Hepatocyte (in vitro differentiated cells): ENCODE data around the gene PAWR. TPM values are rescaled to one million over a fixed set of nuclear protein-coding genes. Genes with fewer than 3 reads are reported as not detected.
"Not testable (repeated sequence)": the region's sequence is repeated elsewhere in the genome, so short reads cannot be mapped to it uniquely, and the experiment has no call there.

Experiments
- DNase-seq: peaks from one replicate; pipeline ENCODE4 v3.0.0-alpha.2; 2016; ENCODE audit warnings: low spot score
- H2AFZ ChIP-seq: fragments of 200-600 bp; sonication (generic); 2 replicates; pipeline ENCODE4 v1.6.0; 2016; ENCODE audit warnings: antibody characterized with exemption, mild to moderate bottlenecking
- H3K27ac ChIP-seq: fragments of 200-600 bp; sonication (generic); 2 replicates; pipeline ENCODE4 v1.5.1; 2016; ENCODE audit warnings: mild to moderate bottlenecking
- H3K27me3 ChIP-seq: fragments of 200-600 bp; sonication (generic); 2 replicates; pipeline ENCODE4 v1.6.1; 2016
- H3K36me3 ChIP-seq: fragments of 200-600 bp; sonication (generic); replicated peaks from 2 replicates; pipeline ENCODE4 v1.5.1; 2016; ENCODE audit warnings: low read depth; ENCODE audit not compliant: insufficient read depth
- H3K4me1 ChIP-seq: fragments of 200-600 bp; sonication (generic); 2 replicates; pipeline ENCODE4 v1.5.1; 2016; ENCODE audit warnings: mild to moderate bottlenecking, moderate library complexity; ENCODE audit not compliant: insufficient read depth
- H3K4me2 ChIP-seq: fragments of 200-600 bp; sonication (generic); 2 replicates; pipeline ENCODE4 v1.6.0; 2016
- H3K4me3 ChIP-seq: fragments of 200-600 bp; sonication (generic); 2 replicates; pipeline ENCODE4 v1.5.1; 2016; ENCODE audit warnings: mild to moderate bottlenecking
- H3K79me2 ChIP-seq: fragments of 200-600 bp; sonication (generic); 2 replicates; pipeline ENCODE4 v1.6.0; 2017; ENCODE audit warnings: mild to moderate bottlenecking
- H3K9me2 ChIP-seq: fragments of 200-600 bp; sonication (generic); replicated peaks from 2 replicates; pipeline ENCODE4 v1.6.0; 2017; ENCODE audit warnings: mild to moderate bottlenecking; ENCODE audit not compliant: insufficient read depth
- H3K9me3 ChIP-seq: fragments of 200-600 bp; sonication (generic); 2 replicates; pipeline ENCODE4 v1.5.1; 2016; ENCODE audit warnings: low read depth, mild to moderate bottlenecking
- H4K20me1 ChIP-seq: fragments of 200-600 bp; sonication (generic); 2 replicates; pipeline ENCODE4 v1.6.0; 2016; ENCODE audit warnings: mild to moderate bottlenecking; ENCODE audit not compliant: insufficient read depth, poor library complexity, severe bottlenecking
- EZH2 ChIP-seq: fragments of 200-600 bp; sonication (generic); IDR thresholded peaks from 2 replicates; pipeline ENCODE4 v1.6.1; 2016; ENCODE audit warnings: antibody characterized with exemption, mild to moderate bottlenecking, borderline replicate concordance
- EZH2phosphoT487 ChIP-seq: fragments of 200-600 bp; sonication (generic); IDR thresholded peaks from one replicate; pipeline ENCODE4 v1.6.1; 2018; ENCODE audit warnings: antibody characterized with exemption, mild to moderate bottlenecking, low read depth, moderate library complexity; ENCODE audit not compliant: unreplicated experiment, severe bottlenecking
- WGBS: methylation state at CpG from one replicate; pipeline ENCODE4 v1.1.6; 2016; ENCODE audit warnings: low lambda C conversion rate; ENCODE audit errors: missing lambda C conversion rate; 5-methylcytosine and 5-hydroxymethylcytosine counted together
- polyA plus RNA-seq: library from polyadenylated mRNA; unstranded; fragments of >200 nt; fragmentation: Nextera tagmentation; extraction: Ambion mirVana; gene quantifications from 2 replicates; pipeline ENCODE4 v1.2.1, GENCODE V29; 2016
- total RNA-seq: library from RNA; depleted of rRNA; stranded (reverse); fragments of >200 nt; gene quantifications from 2 replicates; pipeline ENCODE4 v1.2.3, GENCODE V29; 2014
- TF ChIP-seq, protein P1 (sequence below): fragments of 200-600 bp; sonication (generic); IDR thresholded peaks from 2 replicates; pipeline ENCODE4 v1.5.1; 2016; ENCODE audit warnings: antibody characterized with exemption, mild to moderate bottlenecking; ENCODE audit not compliant: poor library complexity

The PAWR gene
- total and polyA plus RNA-seq, 2 experiments from 2014 or later, result 40.5 to 54.9 TPM

DNA sequence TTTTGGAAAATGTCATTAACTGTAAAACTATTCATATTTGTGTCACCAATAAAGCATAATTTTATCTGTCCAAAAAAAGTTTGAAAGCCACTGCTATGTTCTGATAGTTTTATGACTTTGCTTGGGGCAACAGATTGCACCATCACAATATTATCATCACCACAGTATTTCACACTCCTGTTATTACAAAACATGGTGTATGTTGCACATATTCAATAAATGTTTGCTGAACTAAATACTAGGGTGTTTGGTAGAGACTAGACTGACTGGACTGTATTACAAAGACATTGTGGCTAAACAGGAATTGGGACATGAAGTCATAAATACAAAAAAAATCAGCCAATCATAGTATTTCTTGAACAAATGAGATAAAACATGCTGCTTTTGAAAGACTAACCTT, 55.1 kb downstream of the PAWR start:
- no peak overlapping the region for H3K4me3 ChIP-seq
- H3K27me3 ChIP-seq, result no peaks in the 10 kb centered on the region
- no peak for DNase-seq
- H3K9me3 ChIP-seq, result no peaks in the 10 kb centered on the region
- no peaks in the 10 kb centered on the region for H3K4me1 ChIP-seq
- no peak overlapping the region for H2AFZ ChIP-seq
- H3K27ac ChIP-seq, result no peak overlapping the region
- H4K20me1 ChIP-seq, result no peaks in the 10 kb centered on the region
- no peaks in the 10 kb centered on the region for H3K36me3 ChIP-seq
- peaks cover 40% of the 10 kb centered on the region for H3K79me2 ChIP-seq
- TF ChIP-seq EZH2 (no peak), EZH2phosphoT487 (no peak)
- TF ChIP-seq, protein P1, sequence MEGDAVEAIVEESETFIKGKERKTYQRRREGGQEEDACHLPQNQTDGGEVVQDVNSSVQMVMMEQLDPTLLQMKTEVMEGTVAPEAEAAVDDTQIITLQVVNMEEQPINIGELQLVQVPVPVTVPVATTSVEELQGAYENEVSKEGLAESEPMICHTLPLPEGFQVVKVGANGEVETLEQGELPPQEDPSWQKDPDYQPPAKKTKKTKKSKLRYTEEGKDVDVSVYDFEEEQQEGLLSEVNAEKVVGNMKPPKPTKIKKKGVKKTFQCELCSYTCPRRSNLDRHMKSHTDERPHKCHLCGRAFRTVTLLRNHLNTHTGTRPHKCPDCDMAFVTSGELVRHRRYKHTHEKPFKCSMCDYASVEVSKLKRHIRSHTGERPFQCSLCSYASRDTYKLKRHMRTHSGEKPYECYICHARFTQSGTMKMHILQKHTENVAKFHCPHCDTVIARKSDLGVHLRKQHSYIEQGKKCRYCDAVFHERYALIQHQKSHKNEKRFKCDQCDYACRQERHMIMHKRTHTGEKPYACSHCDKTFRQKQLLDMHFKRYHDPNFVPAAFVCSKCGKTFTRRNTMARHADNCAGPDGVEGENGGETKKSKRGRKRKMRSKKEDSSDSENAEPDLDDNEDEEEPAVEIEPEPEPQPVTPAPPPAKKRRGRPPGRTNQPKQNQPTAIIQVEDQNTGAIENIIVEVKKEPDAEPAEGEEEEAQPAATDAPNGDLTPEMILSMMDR, result no peak
- H3K9me2 ChIP-seq, result no peaks in the 10 kb centered on the region
- H3K4me2 ChIP-seq, result no peak overlapping the region

DNA sequence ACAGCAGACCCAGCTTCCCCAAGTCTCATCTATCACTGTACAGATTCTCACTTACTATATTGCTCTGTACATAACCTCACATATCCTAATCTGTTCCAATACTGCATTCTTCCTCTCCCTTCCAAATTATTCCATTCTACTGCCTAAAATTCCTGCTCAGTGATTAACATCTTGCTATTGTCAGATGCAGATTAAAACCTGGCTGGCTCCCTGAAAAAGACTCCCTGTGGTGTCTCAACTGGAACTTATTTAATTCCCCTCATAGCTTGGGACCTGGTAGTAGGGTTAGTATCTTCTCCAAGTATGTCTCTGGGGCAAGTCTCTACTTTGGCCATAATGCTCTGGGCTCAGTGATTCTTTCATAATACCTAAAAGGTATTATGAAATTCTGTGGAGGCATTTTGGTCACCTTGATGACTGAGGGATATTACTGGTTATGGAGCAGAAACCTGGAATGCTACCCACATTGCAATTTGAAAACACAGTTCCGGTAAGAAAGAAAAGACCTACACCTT, 55.8 kb downstream of the PAWR start:
- H3K27ac ChIP-seq, result no peak overlapping the region
- TF ChIP-seq EZH2 (no peak), EZH2phosphoT487 (no peak)
- TF ChIP-seq, protein P1, result no peak

DNA sequence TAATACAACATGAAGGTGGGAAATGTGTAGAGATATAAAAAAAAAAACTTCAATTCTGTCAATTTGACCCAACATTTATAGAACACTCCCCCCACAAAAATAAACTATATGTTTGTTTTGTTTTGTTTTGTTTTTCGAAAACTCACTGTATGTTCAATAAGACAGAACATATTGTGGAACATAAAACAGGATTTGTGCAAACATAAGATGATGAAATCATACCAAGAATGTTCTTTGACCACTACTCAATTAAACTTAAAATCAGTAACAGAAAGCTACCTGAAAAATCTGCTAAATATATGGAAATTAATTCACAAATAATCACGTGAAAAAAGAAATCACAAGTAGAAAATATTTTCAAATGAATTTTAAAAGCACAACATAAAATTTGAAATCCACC, 61.2 kb downstream of the PAWR start:
- Histone ChIP-seq H2AFZ (no peak overlapping the region), H3K9me3 (no peaks in the 10 kb centered on the region), H3K4me2 (no peak overlapping the region), H4K20me1 (no peaks in the 10 kb centered on the region), H3K27ac (no peak overlapping the region), H3K4me1 (no peaks in the 10 kb centered on the region), H3K27me3 (no peaks in the 10 kb centered on the region), H3K36me3 (no peaks in the 10 kb centered on the region), H3K4me3 (no peak overlapping the region), H3K79me2 (peaks cover 51% of the 10 kb centered on the region), H3K9me2 (no peaks in the 10 kb centered on the region)
- no peak for DNase-seq
- TF ChIP-seq EZH2phosphoT487, result no peak
- TF ChIP-seq EZH2, result no peak
- TF ChIP-seq, protein P1, result no peak
- 93% methylated on average over 2 of the region's 2 CpGs for WGBS

More for the DNA sequence above, 55.8 kb downstream of the PAWR start:
- no peak overlapping the region for H3K4me3 ChIP-seq
- no peak overlapping the region for H2AFZ ChIP-seq
- WGBS, result 94% methylated on average over 1 of the region's 1 CpG
- no peaks in the 10 kb centered on the region for H3K9me2 ChIP-seq
- H4K20me1 ChIP-seq, result no peaks in the 10 kb centered on the region
- no peaks in the 10 kb centered on the region for H3K36me3 ChIP-seq
- H3K4me2 ChIP-seq, result no peak overlapping the region
- peaks cover 39% of the 10 kb centered on the region for H3K79me2 ChIP-seq
- no peak for DNase-seq
- no peaks in the 10 kb centered on the region for H3K4me1 ChIP-seq
- H3K27me3 ChIP-seq, result no peaks in the 10 kb centered on the region
- no peaks in the 10 kb centered on the region for H3K9me3 ChIP-seq

DNA sequence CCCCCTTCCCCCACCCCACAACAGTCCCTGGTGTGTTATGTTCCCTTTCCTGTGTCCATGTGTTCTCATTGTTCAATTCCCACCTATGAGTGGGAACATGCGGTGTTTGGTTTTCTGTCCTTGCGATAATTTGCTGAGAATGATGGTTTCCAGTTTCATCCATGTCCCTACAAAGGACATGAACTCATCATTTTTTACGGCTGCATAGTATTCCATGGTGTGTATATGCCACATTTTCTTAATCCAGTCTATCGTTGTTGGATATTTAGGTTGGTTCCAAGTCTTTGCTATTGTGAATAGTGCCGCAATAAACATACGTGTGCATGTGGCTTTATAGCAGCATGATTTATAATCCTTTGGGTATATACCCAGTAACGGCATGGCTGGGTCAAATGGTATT, 64.0 kb downstream of the PAWR start:
- not testable (repeated sequence) for H2AFZ ChIP-seq, H3K4me2 ChIP-seq, H3K36me3 ChIP-seq, H3K27me3 ChIP-seq, H3K4me1 ChIP-seq, H3K4me3 ChIP-seq, H4K20me1 ChIP-seq, DNase-seq, H3K9me3 ChIP-seq, H3K27ac ChIP-seq, H3K9me2 ChIP-seq
- 92% methylated on average over 7 of the region's 7 CpGs for WGBS
- H3K79me2 ChIP-seq, result peaks cover 69% of the 10 kb centered on the region
